HG02610 (cell line): ENCODE measurements around the gene CCP110.
"Not testable (repeated sequence)": the region's sequence is repeated elsewhere in the genome, so short reads cannot be mapped to it uniquely, and the experiment has no call there.

ENCODE experiments used
- ATAC-seq: cut with Tn5 transposase; IDR thresholded peaks from one replicate; pipeline ENCODE4 v1.9.1; 2021; ENCODE audit warnings: mild to moderate bottlenecking, moderate library complexity; ENCODE audit not compliant: unreplicated experiment

Gene CCP110

GRCh38 chr16:19512297-19512696 lies 11.4 kb upstream of the CCP110 start:
- no peak for ATAC-seq

- no peak for ATAC-seq
Measured at GRCh38 chr16:19513377-19514053, 10.2 kb upstream of the CCP110 start.

- ATAC-seq, result no peak
Measured at GRCh38 chr16:19515757-19516156, 8.0 kb upstream of the CCP110 start.

GRCh38 chr16:19517424-19518089 lies 6.2 kb upstream of the CCP110 start:
- no peak for ATAC-seq

- ATAC-seq, result no peak
Measured at GRCh38 chr16:19518388-19518787, 5.4 kb upstream of the CCP110 start.

GRCh38 chr16:19520861-19521331 lies 2.8 kb upstream of the CCP110 start:
- ATAC-seq, result no peak

GRCh38 chr16:19521471-19522396 lies 2.0 kb upstream of the CCP110 start, which contains the start of gene GDE1:
Gene GDE1 (minus strand): TSS chr16:19522098. CDS start chr16:19521964, 134 bp downstream.
- peak; percentile 78 for ATAC-seq

GRCh38 chr16:19522397-19522732 lies 1.4 kb upstream of the CCP110 start:
- ATAC-seq, result no peak

- ATAC-seq, result no peak
Measured at GRCh38 chr16:19522760-19523159, 982 bp upstream of the CCP110 start.

- no peak for ATAC-seq
Measured at GRCh38 chr16:19523184-19523558, 571 bp upstream of the CCP110 start.

GRCh38 chr16:19524356-19524615 lies 544 bp downstream of the CCP110 start:
- ATAC-seq, result no peak

GRCh38 chr16:19524616-19525384 lies 1.1 kb downstream of the CCP110 start:
- ATAC-seq, result no peak

- ATAC-seq, result no peak
Measured at GRCh38 chr16:19525385-19525723, 1.6 kb downstream of the CCP110 start.

- ATAC-seq, result no peak
Measured at GRCh38 chr16:19527161-19527560, 3.4 kb downstream of the CCP110 start.

- ATAC-seq, result no peak
Measured at GRCh38 chr16:19528666-19529065, 4.9 kb downstream of the CCP110 start.

GRCh38 chr16:19532601-19533000 lies 8.9 kb downstream of the CCP110 start:
- ATAC-seq, result no peak

- ATAC-seq, result no peak
Measured at GRCh38 chr16:19540241-19540970, 16.7 kb downstream of the CCP110 start.

- ATAC-seq, result no peak
Measured at GRCh38 chr16:19542138-19542821, 18.5 kb downstream of the CCP110 start.

- not testable (repeated sequence) for ATAC-seq
Measured at GRCh38 chr16:19543278-19543996, 19.7 kb downstream of the CCP110 start.
